BLaER1 (cell line): ENCODE measurements around the gene TFPI.
"Not testable (repeated sequence)": the region's sequence is repeated elsewhere in the genome, so short reads cannot be mapped to it uniquely, and the experiment has no call there.

ENCODE experiments used
- H3K27ac ChIP-seq: shearing (Covaris generic); formaldehyde crosslinking; 2 replicates; pipeline ENCODE4 v1.8.1; 2022
- H3K27me3 ChIP-seq: shearing (Covaris generic); formaldehyde crosslinking; 2 replicates; pipeline ENCODE4 v1.8.1; 2022
- H3K36me3 ChIP-seq: shearing (Covaris generic); formaldehyde crosslinking; 2 replicates; pipeline ENCODE4 v1.8.1; 2022
- H3K4me1 ChIP-seq: shearing (Covaris generic); formaldehyde crosslinking; 2 replicates; pipeline ENCODE4 v1.8.1; 2022
- H3K4me2 ChIP-seq: shearing (Covaris generic); formaldehyde crosslinking; 2 replicates; pipeline ENCODE4 v1.8.1; 2022
- H3K4me3 ChIP-seq: shearing (Covaris generic); formaldehyde crosslinking; 2 replicates; pipeline ENCODE4 v1.8.1; 2022
- H3K9ac ChIP-seq: shearing (Covaris generic); formaldehyde crosslinking; 2 replicates; pipeline ENCODE4 v1.8.1; 2022
- H3K9me3 ChIP-seq: shearing (Covaris generic); formaldehyde crosslinking; 2 replicates; pipeline ENCODE4 v1.8.1; 2022
- H4K20me1 ChIP-seq: shearing (Covaris generic); formaldehyde crosslinking; 2 replicates; pipeline ENCODE4 v1.8.1; 2022
- Cebpa-rat ChIP-seq: shearing (Covaris generic); IDR thresholded peaks from 2 replicates; pipeline ENCODE4 v1.8.1; 2022

The TFPI gene

GRCh38 chr2:187545238-187545751 lies 8.9 kb downstream of the TFPI start:
- no peak overlapping the region for H3K4me2 ChIP-seq
- H3K9ac ChIP-seq, result no peak overlapping the region
- no peaks in the 10 kb centered on the region for H3K27me3 ChIP-seq
- H3K9me3 ChIP-seq, result no peaks in the 10 kb centered on the region
- no peak for TF ChIP-seq Cebpa-rat
- H3K4me1 ChIP-seq, result no peaks in the 10 kb centered on the region
- no peaks in the 10 kb centered on the region for H3K36me3 ChIP-seq
- H3K27ac ChIP-seq, result no peak overlapping the region
- no peak overlapping the region for H3K4me3 ChIP-seq
- H4K20me1 ChIP-seq, result no peaks in the 10 kb centered on the region

- no peaks in the 10 kb centered on the region for H3K36me3 ChIP-seq
- no peak overlapping the region for H3K4me2 ChIP-seq
- H3K9me3 ChIP-seq, result no peaks in the 10 kb centered on the region
- H3K27ac ChIP-seq, result no peak overlapping the region
- no peaks in the 10 kb centered on the region for H3K27me3 ChIP-seq
- no peaks in the 10 kb centered on the region for H3K4me1 ChIP-seq
- no peak for TF ChIP-seq Cebpa-rat
- H3K4me3 ChIP-seq, result no peak overlapping the region
- no peak overlapping the region for H3K9ac ChIP-seq
- no peaks in the 10 kb centered on the region for H4K20me1 ChIP-seq
These were observed 9.7 kb downstream of the TFPI start for GRCh38 chr2:187544371-187545080.

GRCh38 chr2:187543488-187543887 lies 10.7 kb downstream of the TFPI start:
- Histone ChIP-seq H3K4me2 (no peak overlapping the region), H3K4me3 (no peak overlapping the region), H3K36me3 (no peaks in the 10 kb centered on the region), H3K9me3 (no peaks in the 10 kb centered on the region), H3K27me3 (no peaks in the 10 kb centered on the region), H3K9ac (no peak overlapping the region), H3K27ac (no peak overlapping the region), H4K20me1 (no peaks in the 10 kb centered on the region), H3K4me1 (no peaks in the 10 kb centered on the region)
- TF ChIP-seq Cebpa-rat, result no peak

- no peak overlapping the region for H3K27ac ChIP-seq
- H3K4me1 ChIP-seq, result no peaks in the 10 kb centered on the region
These were observed 12.1 kb downstream of the TFPI start for GRCh38 chr2:187542123-187542522.

GRCh38 chr2:187541086-187542085 lies 12.8 kb downstream of the TFPI start:
- Histone ChIP-seq H3K9me3 (no peaks in the 10 kb centered on the region), H3K27me3 (no peaks in the 10 kb centered on the region), H3K4me2 (no peak overlapping the region), H3K4me3 (no peak overlapping the region), H3K4me1 (no peaks in the 10 kb centered on the region), H3K36me3 (no peaks in the 10 kb centered on the region), H4K20me1 (no peaks in the 10 kb centered on the region), H3K27ac (no peak overlapping the region), H3K9ac (no peak overlapping the region)
- TF ChIP-seq Cebpa-rat, result no peak

More at GRCh38 chr2:187542123-187542522, 12.1 kb downstream of the TFPI start:
- no peak overlapping the region for H3K4me3 ChIP-seq
- no peak overlapping the region for H3K4me2 ChIP-seq
- H3K36me3 ChIP-seq, result no peaks in the 10 kb centered on the region
- TF ChIP-seq Cebpa-rat, result no peak
- H3K9me3 ChIP-seq, result no peaks in the 10 kb centered on the region
- H4K20me1 ChIP-seq, result no peaks in the 10 kb centered on the region
- no peaks in the 10 kb centered on the region for H3K27me3 ChIP-seq
- no peak overlapping the region for H3K9ac ChIP-seq

GRCh38 chr2:187538222-187538621 lies 16.0 kb downstream of the TFPI start:
- not testable (repeated sequence) for H3K27me3 ChIP-seq, H3K36me3 ChIP-seq, H3K4me3 ChIP-seq, H3K4me1 ChIP-seq, H3K27ac ChIP-seq, H3K9ac ChIP-seq, H3K4me2 ChIP-seq, H3K9me3 ChIP-seq, H4K20me1 ChIP-seq

GRCh38 chr2:187535381-187535780 lies 18.9 kb downstream of the TFPI start:
- not testable (repeated sequence) for H3K36me3 ChIP-seq, H3K27ac ChIP-seq, H3K4me3 ChIP-seq, H3K9ac ChIP-seq, H3K4me2 ChIP-seq, H3K4me1 ChIP-seq, H3K27me3 ChIP-seq, H4K20me1 ChIP-seq
- H3K9me3 ChIP-seq, result peaks cover 16% of the 10 kb centered on the region; the same call in 1 of the 2 replicates

GRCh38 chr2:187532333-187533120 lies 21.7 kb downstream of the TFPI start:
- Histone ChIP-seq H3K9me3 (peaks cover 16% of the 10 kb centered on the region; the same call in 1 of the 2 replicates), H3K4me1 (peaks cover 28% of the 10 kb centered on the region), H4K20me1 (no peaks in the 10 kb centered on the region), H3K4me3 (no peak overlapping the region), H3K4me2 (no peak overlapping the region), H3K27me3 (no peaks in the 10 kb centered on the region), H3K36me3 (no peaks in the 10 kb centered on the region), H3K27ac (no peak overlapping the region), H3K9ac (no peak overlapping the region)
- no peak for TF ChIP-seq Cebpa-rat

GRCh38 chr2:187529977-187530721 lies 24.1 kb downstream of the TFPI start:
- no peak for TF ChIP-seq Cebpa-rat
- no peaks in the 10 kb centered on the region for H3K27me3 ChIP-seq
- no peaks in the 10 kb centered on the region for H4K20me1 ChIP-seq
- H3K4me1 ChIP-seq, result peaks cover 37% of the 10 kb centered on the region
- no peak overlapping the region for H3K27ac ChIP-seq
- no peaks in the 10 kb centered on the region for H3K36me3 ChIP-seq
- H3K4me3 ChIP-seq, result no peak overlapping the region
- H3K4me2 ChIP-seq, result peak overlapping the region; percentile 70
- H3K9ac ChIP-seq, result no peak overlapping the region
- peaks cover 12% of the 10 kb centered on the region; the same call in 1 of the 2 replicates for H3K9me3 ChIP-seq
